HG03521 (cell line): ENCODE measurements around the gene DCD.

Experiments used
- ATAC-seq: cut with Tn5 transposase; IDR thresholded peaks from one replicate; pipeline ENCODE4 v1.9.1; 2021; ENCODE audit warnings: mild to moderate bottlenecking, moderate library complexity; ENCODE audit not compliant: unreplicated experiment

The DCD gene

GRCh38 chr12:54608769-54609168 lies 39.4 kb downstream of the DCD start:
- ATAC-seq, result no peak

GRCh38 chr12:54608156-54608555 lies 40.0 kb downstream of the DCD start:
- no peak for ATAC-seq

- no peak for ATAC-seq
Observed at GRCh38 chr12:54606556-54606955, 41.6 kb downstream of the DCD start.

- no peak for ATAC-seq
Observed at GRCh38 chr12:54605138-54605970, 42.8 kb downstream of the DCD start.

- ATAC-seq, result no peak
Observed at GRCh38 chr12:54604436-54604835, 43.7 kb downstream of the DCD start.

GRCh38 chr12:54603872-54604271 lies 44.3 kb downstream of the DCD start:
- ATAC-seq, result no peak

GRCh38 chr12:54603173-54603814 lies 44.9 kb downstream of the DCD start:
- peak; percentile 88 for ATAC-seq

- no peak for ATAC-seq
Observed at GRCh38 chr12:54602661-54603060, 45.5 kb downstream of the DCD start.

- no peak for ATAC-seq
Observed at GRCh38 chr12:54601841-54602240, 46.3 kb downstream of the DCD start.

- ATAC-seq, result no peak
Observed at GRCh38 chr12:54598970-54599369, 49.2 kb downstream of the DCD start.

- no peak for ATAC-seq
Observed at GRCh38 chr12:54596526-54596946, 51.6 kb downstream of the DCD start.

- ATAC-seq, result no peak
Observed at GRCh38 chr12:54595471-54595870, 52.7 kb downstream of the DCD start.
